Ammon's horn (tissue), 1 donor: ENCODE measurements around the gene IQGAP3.
"Not testable (repeated sequence)": the region's sequence is repeated elsewhere in the genome, so short reads cannot be mapped to it uniquely, and the experiment has no call there.

ENCODE experiments used
- DNase-seq: peaks from one replicate; pipeline ENCODE4 v3.0.0-alpha.2; 2016; ENCODE audit warnings: low spot score

The IQGAP3 gene

GRCh38 chr1:156592910-156593660, 20.7 kb upstream of the IQGAP3 start:
- DNase-seq = no peak

- no peak for DNase-seq
Observed at GRCh38 chr1:156592158-156592909, 20.0 kb upstream of the IQGAP3 start.

GRCh38 chr1:156591432-156592157, 19.2 kb upstream of the IQGAP3 start, which contains the start of gene NAXE:
Gene NAXE (plus strand): TSS chr1:156591776. CDS start chr1:156591805, 29 bp downstream.
- DNase-seq = peak; percentile 78

GRCh38 chr1:156591181-156591431, 18.7 kb upstream of the IQGAP3 start:
- DNase-seq = no peak

- DNase-seq = no peak
Observed at GRCh38 chr1:156590326-156591180, 18.2 kb upstream of the IQGAP3 start.

- no peak for DNase-seq
Observed at GRCh38 chr1:156589546-156589945, 17.2 kb upstream of the IQGAP3 start.

- not testable (repeated sequence) for DNase-seq
Observed at GRCh38 chr1:156587927-156588326, 15.6 kb upstream of the IQGAP3 start.

GRCh38 chr1:156586892-156587477, 14.6 kb upstream of the IQGAP3 start:
- no peak for DNase-seq

- DNase-seq = no peak
Observed at GRCh38 chr1:156586323-156586722, 14.0 kb upstream of the IQGAP3 start.

- DNase-seq = no peak
Observed at GRCh38 chr1:156584813-156585212, 12.4 kb upstream of the IQGAP3 start.

- DNase-seq = peak; percentile 89
Observed at GRCh38 chr1:156583821-156584622, 11.7 kb upstream of the IQGAP3 start.

GRCh38 chr1:156582388-156583017, 10.1 kb upstream of the IQGAP3 start:
- DNase-seq = no peak

- no peak for DNase-seq
Observed at GRCh38 chr1:156581661-156582387, 9.5 kb upstream of the IQGAP3 start.

- no peak for DNase-seq
Observed at GRCh38 chr1:156579472-156579871, 7.1 kb upstream of the IQGAP3 start, which contains the start of gene TTC24. Gene TTC24 (plus strand): TSS chr1:156579723. CDS start chr1:156581365, 1,642 bp downstream.

- DNase-seq = no peak
Observed at GRCh38 chr1:156578055-156578454, 5.7 kb upstream of the IQGAP3 start.

- no peak for DNase-seq
Observed at GRCh38 chr1:156577550-156577949, 5.2 kb upstream of the IQGAP3 start.

- DNase-seq = no peak
Observed at GRCh38 chr1:156574039-156574633, 1.8 kb upstream of the IQGAP3 start.

- DNase-seq = no peak
Observed at GRCh38 chr1:156572663-156573018, 276 bp upstream of the IQGAP3 start.

GRCh38 chr1:156571261-156571852, 1.0 kb downstream of the IQGAP3 start:
- DNase-seq = no peak
